Liver (tissue), 9 donors: ENCODE data around the gene HOXB4. TPM values are rescaled to one million over a fixed set of nuclear protein-coding genes. Genes with fewer than 3 reads are reported as not detected.

Experiments used
- DNase-seq: peaks from one replicate; pipeline ENCODE4 v3.0.0-alpha.2; 2017; ENCODE audit warnings: low spot score
- H3K27ac ChIP-seq, 2 donors: one replicate each; pipeline ENCODE4 v1.7.0; 2013; ENCODE audit warnings: inconsistent platforms in 2 of 2, low read length in 2 of 2, control low read depth in 1 of 2, low read depth in 1 of 2, mild to moderate bottlenecking in 1 of 2
- H3K27me3 ChIP-seq, 4 donors: one replicate each; pipeline versions ENCODE4 v1.6.1 to v1.7.0; 2013; ENCODE audit warnings: low read length in 3 of 4, inconsistent platforms in 1 of 4, mild to moderate bottlenecking in 1 of 4, moderate library complexity in 1 of 4; ENCODE audit not compliant: control insufficient read depth in 4 of 4, insufficient read depth in 4 of 4
- H3K36me3 ChIP-seq, 4 donors: one replicate each; pipeline versions ENCODE4 v1.6.1 to v1.7.0; 2013; ENCODE audit warnings: low read length in 3 of 4, mild to moderate bottlenecking in 3 of 4, low read depth in 1 of 4, moderate library complexity in 1 of 4; ENCODE audit not compliant: control insufficient read depth in 4 of 4, insufficient read depth in 3 of 4
- H3K4me1 ChIP-seq, 4 donors: one replicate each; pipeline versions ENCODE4 v1.6.1 to v1.7.0; 2013; ENCODE audit warnings: low read length in 3 of 4, mild to moderate bottlenecking in 3 of 4, moderate library complexity in 1 of 4; ENCODE audit not compliant: control insufficient read depth in 4 of 4, insufficient read depth in 4 of 4
- H3K4me3 ChIP-seq, 3 donors: one replicate each; pipeline versions ENCODE4 v1.6.1 to v1.7.0; 2013; ENCODE audit warnings: low read length in 3 of 3, control low read depth in 1 of 3, low read depth in 1 of 3, mild to moderate bottlenecking in 1 of 3
- H3K9ac ChIP-seq, 2 donors: one replicate each; pipeline ENCODE4 v1.7.0; 2013; ENCODE audit warnings: low read length in 2 of 2, mild to moderate bottlenecking in 2 of 2, moderate library complexity in 2 of 2, control low read depth in 1 of 2, low read depth in 1 of 2
- H3K9me3 ChIP-seq, 4 donors: one replicate each; pipeline versions ENCODE4 v1.6.1 to v1.7.0; 2013; ENCODE audit warnings: low read length in 3 of 4; ENCODE audit not compliant: control insufficient read depth in 4 of 4
- EGR1 ChIP-seq, 2 donors: IDR thresholded peaks; 2 replicates each; pipeline ENCODE4 v1.6.1; 2016 to 2018; ENCODE audit warnings: antibody characterized with exemption in 2 of 2, low read depth in 2 of 2
- FOXA1 ChIP-seq: IDR thresholded peaks from 2 replicates; pipeline ENCODE4 v1.6.1; 2016; ENCODE audit warnings: antibody characterized with exemption
- FOXA2 ChIP-seq: IDR thresholded peaks from 2 replicates; pipeline ENCODE4 v1.6.1; 2016; ENCODE audit warnings: antibody characterized with exemption
- GABPA ChIP-seq, 2 donors: IDR thresholded peaks in 1 of 2; conservative IDR thresholded peaks in 1 of 2; 2 replicates each; pipeline ENCODE4 v1.6.1; 2016; ENCODE audit warnings: antibody characterized with exemption in 2 of 2, mild to moderate bottlenecking in 1 of 2, moderate library complexity in 1 of 2
- HNF4A ChIP-seq, 2 donors: conservative IDR thresholded peaks; 2 replicates each; pipeline ENCODE4 v1.6.1; 2016; ENCODE audit warnings: antibody characterized with exemption in 2 of 2, mild to moderate bottlenecking in 2 of 2
- HNF4G ChIP-seq: IDR thresholded peaks from 2 replicates; pipeline ENCODE4 v1.6.1; 2016; ENCODE audit warnings: antibody characterized with exemption
- JUND ChIP-seq, 2 donors: IDR thresholded peaks; 2 replicates each; pipeline ENCODE4 v1.6.1; 2016; ENCODE audit warnings: antibody characterized with exemption in 2 of 2
- NR2F2 ChIP-seq: IDR thresholded peaks from 2 replicates; pipeline ENCODE4 v1.6.1; 2016; ENCODE audit warnings: antibody characterized with exemption
- RAD21 ChIP-seq, 2 donors: IDR thresholded peaks; 2 replicates each; pipeline ENCODE4 v1.6.1; 2016; ENCODE audit warnings: antibody characterized with exemption in 2 of 2, mild to moderate bottlenecking in 2 of 2
- RXRA ChIP-seq, 2 donors: IDR thresholded peaks; 2 replicates each; pipeline ENCODE4 v1.6.1; 2017 to 2018; ENCODE audit warnings: antibody characterized with exemption in 2 of 2, mild to moderate bottlenecking in 1 of 2
- SP1 ChIP-seq: IDR thresholded peaks from 2 replicates; pipeline ENCODE4 v1.6.1; 2018; ENCODE audit warnings: antibody characterized with exemption, mild to moderate bottlenecking
- TAF1 ChIP-seq: conservative IDR thresholded peaks from 2 replicates; pipeline ENCODE4 v1.6.1; 2016; ENCODE audit warnings: antibody characterized with exemption, mild to moderate bottlenecking
- YY1 ChIP-seq: IDR thresholded peaks from 2 replicates; pipeline ENCODE4 v1.6.1; 2016; ENCODE audit warnings: antibody characterized with exemption, mild to moderate bottlenecking
- WGBS: extraction: QIAGEN DNeasy Blood & Tissue Kit; methylation state at CpG from one replicate; pipeline ENCODE4 v1.1.7; 2013; 5-methylcytosine and 5-hydroxymethylcytosine counted together
- polyA plus RNA-seq, 2 donors: library from polyadenylated mRNA; stranded (reverse) in 1 of 2; unstranded in 1 of 2; fragments of 200-250 nt in 1 of 2; fragments of >200 nt in 1 of 2; fragmentation: Nextera tagmentation in 1 of 2; extraction: Ambion mirVana in 1 of 2; gene quantifications; one replicate each; pipeline versions ENCODE4 v1.2.1 to v1.2.3, GENCODE V29; 2013 to 2015
- total RNA-seq, 2 donors: library from RNA; depleted of rRNA; stranded (reverse); fragments of >200 nt; gene quantifications; one replicate each; pipeline ENCODE4 v1.2.3, GENCODE V29; 2014
- TF ChIP-seq, protein P1 (sequence below): IDR thresholded peaks from 2 replicates; pipeline ENCODE4 v1.6.1; 2016; ENCODE audit warnings: antibody characterized with exemption, mild to moderate bottlenecking
- TF ChIP-seq, protein P2 (sequence below): fragments of 150-350 bp; IDR thresholded peaks from 2 replicates; pipeline ENCODE4 v1.5.1; 2017; ENCODE audit warnings: improper control_type of control experiment, low read depth, low read length; ENCODE audit not compliant: missing input control
- TF ChIP-seq, protein P3 (sequence below): IDR thresholded peaks from 2 replicates; pipeline ENCODE4 v1.6.1; 2016; ENCODE audit warnings: antibody characterized with exemption
- TF ChIP-seq, protein P4 (sequence below): IDR thresholded peaks from 2 replicates; pipeline ENCODE4 v1.6.1; 2016; ENCODE audit warnings: antibody characterized with exemption
- TF ChIP-seq, protein P5 (sequence below): IDR thresholded peaks from 2 replicates; pipeline ENCODE4 v1.6.1; 2016; ENCODE audit warnings: antibody characterized with exemption
- donor health status: healthy.
- donor health status: healthy.
- donor health status: healthy.
- donor health status: healthy.
- donor health status: healthy.

Gene HOXB4
- total and polyA plus RNA-seq, 4 donors: 0.19 to 0.75 (median 0.50) TPM

DNA sequence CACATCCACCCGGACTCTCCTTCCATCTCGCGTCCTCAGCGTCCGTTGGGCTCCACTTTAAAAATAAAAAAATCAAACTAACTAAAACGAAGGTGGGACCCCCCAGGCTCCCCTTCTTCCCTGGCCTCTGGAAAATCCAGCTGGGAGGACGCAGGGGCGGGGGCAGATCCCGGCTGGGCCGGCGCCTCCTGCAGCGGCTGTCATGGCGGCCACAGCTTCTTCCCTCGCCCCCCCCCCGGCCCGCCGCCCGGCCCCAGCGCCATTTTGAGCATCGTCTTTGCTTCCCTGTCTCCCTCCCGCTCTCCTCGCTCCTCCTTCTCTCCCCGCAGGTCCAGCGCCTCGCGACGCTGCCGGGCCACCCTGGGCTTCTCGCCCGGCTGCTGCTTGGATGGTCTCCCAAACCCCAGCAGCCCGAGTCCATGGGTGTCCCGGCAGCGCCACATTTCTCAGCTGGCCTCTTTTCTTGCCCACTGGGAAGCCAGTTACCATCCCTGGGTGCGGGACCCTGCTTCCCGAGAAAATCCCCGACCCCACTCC is 36.5 kb downstream of the HOXB4 start:
- Histone ChIP-seq H3K9ac (peak overlapping the region in 1 of 2 donors; percentile 27), H3K36me3 (no peaks in the 10 kb centered on the region), H3K9me3 (no peaks in the 10 kb centered on the region), H3K4me1 (peaks cover 0 to 9% (median 3%) of the 10 kb centered on the region in 4 donors), H3K27me3 (peaks cover 2 to 12% (median 3%) of the 10 kb centered on the region in 4 donors), H3K27ac (peak overlapping the region; percentile 72 to 81), H3K4me3 (peak overlapping the region in 2 of 3 donors; percentile 8 to 18)
- TF ChIP-seq HNF4G (no peak), YY1 (peak; percentile 70)
- peak; percentile 65 for DNase-seq
- 15% methylated on average over 34 of the region's 36 CpGs for WGBS

DNA sequence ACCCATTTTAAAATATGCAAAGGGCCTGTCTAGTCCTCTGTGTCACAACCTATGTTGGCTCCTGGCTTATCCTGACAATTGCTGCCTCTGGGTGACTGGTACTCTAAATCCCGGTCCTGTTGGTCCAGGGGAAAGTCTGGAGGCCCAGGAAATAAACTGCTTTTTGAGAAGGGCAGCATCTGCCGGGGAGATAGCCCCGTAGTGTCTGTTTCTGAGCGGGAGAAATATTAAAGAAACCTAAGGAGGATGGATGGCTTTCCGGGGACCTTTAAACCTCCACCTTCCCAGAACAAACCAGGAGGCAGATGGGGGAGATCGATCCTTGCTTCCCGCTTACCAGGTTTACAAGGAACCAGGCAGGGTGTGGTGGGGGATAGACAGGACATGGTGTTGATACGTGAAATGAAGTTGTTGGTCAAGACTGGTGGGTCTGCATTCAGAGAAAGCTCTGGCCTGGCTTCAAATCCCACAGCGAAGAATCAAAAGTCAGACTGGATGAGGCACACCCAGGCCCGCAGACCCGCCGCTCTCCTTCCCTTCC is 37.0 kb downstream of the HOXB4 start:
- peak overlapping the region in 1 of 2 donors; percentile 19 for H3K9ac ChIP-seq
- no peaks in the 10 kb centered on the region for H3K36me3 ChIP-seq
- peaks cover 0 to 9% (median 3%) of the 10 kb centered on the region in 4 donors for H3K4me1 ChIP-seq
- no peak for DNase-seq
- peaks cover 2 to 12% (median 3%) of the 10 kb centered on the region in 4 donors for H3K27me3 ChIP-seq
- H3K4me3 ChIP-seq: peak overlapping the region in 1 of 3 donors; percentile 8
- 33% methylated on average over 12 of the region's 12 CpGs for WGBS
- H3K27ac ChIP-seq: peak overlapping the region; percentile 72 to 81
- no peaks in the 10 kb centered on the region for H3K9me3 ChIP-seq
- TF ChIP-seq HNF4A (conservative IDR thresholded peaks at IDR 0.05): no peak
- no peak for TF ChIP-seq JUND (IDR thresholded peaks at IDR 0.05)
- no peak for TF ChIP-seq HNF4G
- no peak for TF ChIP-seq TAF1
- no peak for TF ChIP-seq RAD21 (IDR thresholded peaks at IDR 0.05)
- no peak for TF ChIP-seq RXRA (IDR thresholded peaks at IDR 0.05)

DNA sequence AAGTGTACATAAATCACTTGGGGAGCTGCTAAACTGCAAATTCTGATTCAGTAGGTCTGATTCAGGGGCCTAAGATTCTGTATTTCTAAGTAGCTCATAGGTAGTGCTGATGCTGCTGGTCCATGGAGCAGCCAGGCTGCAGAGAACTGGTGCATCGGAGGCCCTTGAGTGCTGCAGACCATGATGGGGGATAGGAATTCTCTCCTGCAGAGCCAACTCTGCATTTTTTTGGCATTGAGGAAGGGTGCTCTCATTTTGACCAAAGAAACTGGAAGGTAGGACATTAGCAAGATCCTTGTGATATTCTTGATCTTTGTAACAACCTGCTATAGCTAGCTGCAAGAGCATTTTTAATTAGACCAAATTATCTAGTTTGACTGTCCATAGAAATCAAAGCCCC is 37.9 kb downstream of the HOXB4 start:
- TF ChIP-seq HNF4G (no peak), RXRA (IDR thresholded peaks at IDR 0.05) (no peak), RAD21 (IDR thresholded peaks at IDR 0.05) (no peak), FOXA1 (no peak), EGR1 (IDR thresholded peaks at IDR 0.05; ENCODE audit: low read depth in 2 of 2) (no peak), YY1 (no peak), JUND (IDR thresholded peaks at IDR 0.05) (no peak), GABPA (IDR thresholded peaks at IDR 0.05 in 1 of 2, conservative IDR thresholded peaks at IDR 0.05 in 1 of 2) (no peak), FOXA2 (no peak), TAF1 (no peak), NR2F2 (no peak), HNF4A (conservative IDR thresholded peaks at IDR 0.05) (no peak), SP1 (no peak)
- TF ChIP-seq, protein P1, sequence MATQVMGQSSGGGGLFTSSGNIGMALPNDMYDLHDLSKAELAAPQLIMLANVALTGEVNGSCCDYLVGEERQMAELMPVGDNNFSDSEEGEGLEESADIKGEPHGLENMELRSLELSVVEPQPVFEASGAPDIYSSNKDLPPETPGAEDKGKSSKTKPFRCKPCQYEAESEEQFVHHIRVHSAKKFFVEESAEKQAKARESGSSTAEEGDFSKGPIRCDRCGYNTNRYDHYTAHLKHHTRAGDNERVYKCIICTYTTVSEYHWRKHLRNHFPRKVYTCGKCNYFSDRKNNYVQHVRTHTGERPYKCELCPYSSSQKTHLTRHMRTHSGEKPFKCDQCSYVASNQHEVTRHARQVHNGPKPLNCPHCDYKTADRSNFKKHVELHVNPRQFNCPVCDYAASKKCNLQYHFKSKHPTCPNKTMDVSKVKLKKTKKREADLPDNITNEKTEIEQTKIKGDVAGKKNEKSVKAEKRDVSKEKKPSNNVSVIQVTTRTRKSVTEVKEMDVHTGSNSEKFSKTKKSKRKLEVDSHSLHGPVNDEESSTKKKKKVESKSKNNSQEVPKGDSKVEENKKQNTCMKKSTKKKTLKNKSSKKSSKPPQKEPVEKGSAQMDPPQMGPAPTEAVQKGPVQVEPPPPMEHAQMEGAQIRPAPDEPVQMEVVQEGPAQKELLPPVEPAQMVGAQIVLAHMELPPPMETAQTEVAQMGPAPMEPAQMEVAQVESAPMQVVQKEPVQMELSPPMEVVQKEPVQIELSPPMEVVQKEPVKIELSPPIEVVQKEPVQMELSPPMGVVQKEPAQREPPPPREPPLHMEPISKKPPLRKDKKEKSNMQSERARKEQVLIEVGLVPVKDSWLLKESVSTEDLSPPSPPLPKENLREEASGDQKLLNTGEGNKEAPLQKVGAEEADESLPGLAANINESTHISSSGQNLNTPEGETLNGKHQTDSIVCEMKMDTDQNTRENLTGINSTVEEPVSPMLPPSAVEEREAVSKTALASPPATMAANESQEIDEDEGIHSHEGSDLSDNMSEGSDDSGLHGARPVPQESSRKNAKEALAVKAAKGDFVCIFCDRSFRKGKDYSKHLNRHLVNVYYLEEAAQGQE: no peak
- TF ChIP-seq, protein P2, sequence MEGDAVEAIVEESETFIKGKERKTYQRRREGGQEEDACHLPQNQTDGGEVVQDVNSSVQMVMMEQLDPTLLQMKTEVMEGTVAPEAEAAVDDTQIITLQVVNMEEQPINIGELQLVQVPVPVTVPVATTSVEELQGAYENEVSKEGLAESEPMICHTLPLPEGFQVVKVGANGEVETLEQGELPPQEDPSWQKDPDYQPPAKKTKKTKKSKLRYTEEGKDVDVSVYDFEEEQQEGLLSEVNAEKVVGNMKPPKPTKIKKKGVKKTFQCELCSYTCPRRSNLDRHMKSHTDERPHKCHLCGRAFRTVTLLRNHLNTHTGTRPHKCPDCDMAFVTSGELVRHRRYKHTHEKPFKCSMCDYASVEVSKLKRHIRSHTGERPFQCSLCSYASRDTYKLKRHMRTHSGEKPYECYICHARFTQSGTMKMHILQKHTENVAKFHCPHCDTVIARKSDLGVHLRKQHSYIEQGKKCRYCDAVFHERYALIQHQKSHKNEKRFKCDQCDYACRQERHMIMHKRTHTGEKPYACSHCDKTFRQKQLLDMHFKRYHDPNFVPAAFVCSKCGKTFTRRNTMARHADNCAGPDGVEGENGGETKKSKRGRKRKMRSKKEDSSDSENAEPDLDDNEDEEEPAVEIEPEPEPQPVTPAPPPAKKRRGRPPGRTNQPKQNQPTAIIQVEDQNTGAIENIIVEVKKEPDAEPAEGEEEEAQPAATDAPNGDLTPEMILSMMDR: no peak
- TF ChIP-seq, protein P3, sequence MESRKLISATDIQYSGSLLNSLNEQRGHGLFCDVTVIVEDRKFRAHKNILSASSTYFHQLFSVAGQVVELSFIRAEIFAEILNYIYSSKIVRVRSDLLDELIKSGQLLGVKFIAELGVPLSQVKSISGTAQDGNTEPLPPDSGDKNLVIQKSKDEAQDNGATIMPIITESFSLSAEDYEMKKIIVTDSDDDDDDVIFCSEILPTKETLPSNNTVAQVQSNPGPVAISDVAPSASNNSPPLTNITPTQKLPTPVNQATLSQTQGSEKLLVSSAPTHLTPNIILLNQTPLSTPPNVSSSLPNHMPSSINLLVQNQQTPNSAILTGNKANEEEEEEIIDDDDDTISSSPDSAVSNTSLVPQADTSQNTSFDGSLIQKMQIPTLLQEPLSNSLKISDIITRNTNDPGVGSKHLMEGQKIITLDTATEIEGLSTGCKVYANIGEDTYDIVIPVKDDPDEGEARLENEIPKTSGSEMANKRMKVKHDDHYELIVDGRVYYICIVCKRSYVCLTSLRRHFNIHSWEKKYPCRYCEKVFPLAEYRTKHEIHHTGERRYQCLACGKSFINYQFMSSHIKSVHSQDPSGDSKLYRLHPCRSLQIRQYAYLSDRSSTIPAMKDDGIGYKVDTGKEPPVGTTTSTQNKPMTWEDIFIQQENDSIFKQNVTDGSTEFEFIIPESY: no peak
- TF ChIP-seq, protein P4, sequence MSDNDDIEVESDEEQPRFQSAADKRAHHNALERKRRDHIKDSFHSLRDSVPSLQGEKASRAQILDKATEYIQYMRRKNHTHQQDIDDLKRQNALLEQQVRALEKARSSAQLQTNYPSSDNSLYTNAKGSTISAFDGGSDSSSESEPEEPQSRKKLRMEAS: no peak
- TF ChIP-seq, protein P5, sequence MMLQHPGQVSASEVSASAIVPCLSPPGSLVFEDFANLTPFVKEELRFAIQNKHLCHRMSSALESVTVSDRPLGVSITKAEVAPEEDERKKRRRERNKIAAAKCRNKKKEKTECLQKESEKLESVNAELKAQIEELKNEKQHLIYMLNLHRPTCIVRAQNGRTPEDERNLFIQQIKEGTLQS: no peak
- Histone ChIP-seq H3K4me3 (no peak overlapping the region), H3K36me3 (no peaks in the 10 kb centered on the region), H3K4me1 (peaks cover 0 to 9% (median 3%) of the 10 kb centered on the region in 4 donors), H3K27ac (no peak overlapping the region), H3K9ac (no peak overlapping the region), H3K27me3 (peaks cover 2 to 12% (median 3%) of the 10 kb centered on the region in 4 donors), H3K9me3 (no peaks in the 10 kb centered on the region)
- WGBS: 85% methylated on average over 1 of the region's 1 CpG
- DNase-seq: no peak
